ENCODE results near the gene NOC4L. TPM values are rescaled to one million over a fixed set of nuclear protein-coding genes. Genes with fewer than 3 reads are reported as not detected.

NOC4L gene
- total RNA-seq, 1 donor from 2014 or later: 17.8 TPM

DNA sequence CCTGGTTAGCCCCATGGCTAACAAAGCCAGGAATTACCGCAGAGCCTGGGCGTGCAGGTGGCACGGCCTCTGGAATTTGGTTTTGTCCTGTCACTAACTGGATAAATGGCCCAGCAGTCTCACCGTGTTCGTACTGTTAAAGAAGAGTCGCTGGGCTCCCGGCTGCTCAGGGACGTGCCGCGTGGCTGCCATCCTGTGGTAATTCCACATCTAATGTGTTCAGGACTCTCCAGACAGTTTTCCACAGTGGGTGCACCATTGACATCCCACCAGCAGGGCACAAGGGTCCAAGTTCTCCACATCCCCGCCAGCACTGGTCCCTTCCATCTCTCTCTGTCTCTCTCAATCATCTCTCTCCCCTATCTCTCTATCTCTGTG lies 19.6 kb downstream of the NOC4L start:
- no peak overlapping the region for H3K27ac Mint-ChIP-seq (ENCODE audit: unreplicated experiment)
- H3K4me1 Mint-ChIP-seq (ENCODE audit: low read depth, unreplicated experiment): peaks cover 5% of the 10 kb centered on the region
- H3K4me3 Mint-ChIP-seq (ENCODE audit: unreplicated experiment): no peak overlapping the region
- peak; percentile 22 for DNase-seq
- TF ChIP-seq CTCF (IDR thresholded peaks at IDR 0.05; ENCODE audit: partially characterized antibody, unreplicated experiment): peak; percentile 45
- peaks cover 7% of the 10 kb centered on the region for H3K9me3 Mint-ChIP-seq (ENCODE audit: unreplicated experiment)
- no peaks in the 10 kb centered on the region for H3K36me3 Mint-ChIP-seq (ENCODE audit: unreplicated experiment)
- peaks cover 2% of the 10 kb centered on the region for H3K27me3 Mint-ChIP-seq (ENCODE audit: unreplicated experiment)

GRCh38 chr12:132164426-132164825 lies 20.2 kb downstream of the NOC4L start:
- Mint-ChIP-seq H3K9me3 (ENCODE audit: unreplicated experiment) (peaks cover 7% of the 10 kb centered on the region), H3K27me3 (ENCODE audit: unreplicated experiment) (peaks cover 2% of the 10 kb centered on the region), H3K36me3 (ENCODE audit: unreplicated experiment) (no peaks in the 10 kb centered on the region), H3K4me3 (ENCODE audit: unreplicated experiment) (no peak overlapping the region), H3K4me1 (ENCODE audit: low read depth, unreplicated experiment) (peaks cover 5% of the 10 kb centered on the region), H3K27ac (ENCODE audit: unreplicated experiment) (no peak overlapping the region)
- no peak for TF ChIP-seq CTCF (IDR thresholded peaks at IDR 0.05; ENCODE audit: partially characterized antibody, unreplicated experiment)
- DNase-seq: no peak

GRCh38 chr12:132165584-132165983 lies 21.3 kb downstream of the NOC4L start:
- no peak for DNase-seq
- Mint-ChIP-seq H3K4me1 (ENCODE audit: low read depth, unreplicated experiment) (no peaks in the 10 kb centered on the region), H3K9me3 (ENCODE audit: unreplicated experiment) (peaks cover 7% of the 10 kb centered on the region), H3K27me3 (ENCODE audit: unreplicated experiment) (peaks cover 2% of the 10 kb centered on the region), H3K4me3 (ENCODE audit: unreplicated experiment) (no peak overlapping the region), H3K27ac (ENCODE audit: unreplicated experiment) (no peak overlapping the region), H3K36me3 (ENCODE audit: unreplicated experiment) (no peaks in the 10 kb centered on the region)
- no peak for TF ChIP-seq CTCF (IDR thresholded peaks at IDR 0.05; ENCODE audit: partially characterized antibody, unreplicated experiment)

DNA sequence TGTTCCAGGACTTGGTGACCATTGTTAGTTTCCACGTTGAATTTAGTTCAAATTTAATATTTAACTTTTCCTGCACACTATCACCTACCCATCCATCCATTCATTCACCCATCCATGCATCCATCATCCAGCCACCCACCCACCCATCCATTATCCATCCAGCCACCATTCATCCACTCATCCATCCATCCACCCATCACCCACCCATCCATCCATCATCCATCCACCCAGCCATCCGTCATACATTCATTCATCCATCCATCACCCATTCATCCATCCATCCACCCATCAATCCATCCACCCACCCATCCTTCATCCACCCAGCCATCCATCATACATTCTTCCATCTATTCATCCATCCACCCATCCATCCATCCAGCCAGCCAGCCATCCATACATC lies 21.8 kb downstream of the NOC4L start:
- TF ChIP-seq CTCF (IDR thresholded peaks at IDR 0.05; ENCODE audit: partially characterized antibody, unreplicated experiment): no peak
- H3K4me1 Mint-ChIP-seq (ENCODE audit: low read depth, unreplicated experiment): no peaks in the 10 kb centered on the region
- DNase-seq: no peak
- no peak overlapping the region for H3K4me3 Mint-ChIP-seq (ENCODE audit: unreplicated experiment)
- H3K27ac Mint-ChIP-seq (ENCODE audit: unreplicated experiment): no peak overlapping the region
- H3K9me3 Mint-ChIP-seq (ENCODE audit: unreplicated experiment): peaks cover 7% of the 10 kb centered on the region
- no peaks in the 10 kb centered on the region for H3K36me3 Mint-ChIP-seq (ENCODE audit: unreplicated experiment)
- H3K27me3 Mint-ChIP-seq (ENCODE audit: unreplicated experiment): peaks cover 2% of the 10 kb centered on the region

GRCh38 chr12:132166801-132167591 lies 22.7 kb downstream of the NOC4L start:
- Mint-ChIP-seq H3K4me1 (ENCODE audit: low read depth, unreplicated experiment) (no peaks in the 10 kb centered on the region), H3K36me3 (ENCODE audit: unreplicated experiment) (no peaks in the 10 kb centered on the region), H3K27me3 (ENCODE audit: unreplicated experiment) (no peaks in the 10 kb centered on the region), H3K9me3 (ENCODE audit: unreplicated experiment) (peaks cover 7% of the 10 kb centered on the region), H3K27ac (ENCODE audit: unreplicated experiment) (no peak overlapping the region), H3K4me3 (ENCODE audit: unreplicated experiment) (no peak overlapping the region)
- DNase-seq: no peak
- TF ChIP-seq CTCF (IDR thresholded peaks at IDR 0.05; ENCODE audit: partially characterized antibody, unreplicated experiment): no peak
